Raji (cell line): ENCODE data around the gene CBX1.

Experiments
- POLR2A ChIP-seq: IDR thresholded peaks from 2 replicates; pipeline ENCODE4 v1.6.1; 2011; ENCODE audit warnings: low read depth, low read length, control low read depth; ENCODE audit not compliant: insufficient read depth

The CBX1 gene

DNA sequence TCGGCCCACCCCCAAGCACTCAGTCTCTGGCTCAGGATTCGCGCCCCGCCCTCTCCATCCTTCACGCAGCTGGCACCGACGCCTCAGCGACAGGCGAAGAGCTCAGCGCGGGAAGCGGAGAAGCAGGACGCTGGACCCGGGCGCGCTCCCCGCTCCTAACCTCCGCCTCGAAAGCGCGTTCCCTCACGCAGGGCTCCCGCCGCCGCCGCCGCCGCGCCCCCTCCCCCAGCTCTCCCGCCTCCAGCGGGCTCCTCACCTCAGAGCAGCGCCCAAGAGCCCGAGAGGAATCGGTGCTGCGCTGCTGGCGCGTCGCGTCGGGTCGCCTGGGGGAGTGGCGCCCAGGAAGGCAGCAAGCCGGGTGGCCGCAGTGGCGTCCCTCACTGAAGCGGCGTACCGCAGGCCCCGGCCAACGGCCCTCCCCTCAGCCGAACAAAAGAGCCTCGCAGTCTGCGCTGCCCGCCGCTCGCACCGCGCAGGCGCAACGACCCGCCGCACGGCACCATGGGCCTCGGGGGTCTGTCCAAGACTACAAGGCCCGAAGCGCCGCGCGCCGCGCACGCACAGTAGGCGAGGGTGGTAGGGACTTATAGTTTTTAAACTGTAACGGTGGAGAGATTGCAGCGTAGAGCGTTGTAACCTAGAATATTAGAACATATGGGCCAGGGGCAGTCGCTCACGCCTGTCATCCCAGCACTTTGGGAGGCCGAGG lies at the start of gene CBX1:
CBX1 (minus strand) TSS at position 467 of the 709 bp plus-strand sequence. CDS start 24,474 bp downstream, outside the sequence.
- TF ChIP-seq POLR2A, result peak; percentile 77

- no peak for TF ChIP-seq POLR2A
Observed at GRCh38 chr17:48150597-48151001, 49.3 kb upstream of the CBX1 start.

DNA sequence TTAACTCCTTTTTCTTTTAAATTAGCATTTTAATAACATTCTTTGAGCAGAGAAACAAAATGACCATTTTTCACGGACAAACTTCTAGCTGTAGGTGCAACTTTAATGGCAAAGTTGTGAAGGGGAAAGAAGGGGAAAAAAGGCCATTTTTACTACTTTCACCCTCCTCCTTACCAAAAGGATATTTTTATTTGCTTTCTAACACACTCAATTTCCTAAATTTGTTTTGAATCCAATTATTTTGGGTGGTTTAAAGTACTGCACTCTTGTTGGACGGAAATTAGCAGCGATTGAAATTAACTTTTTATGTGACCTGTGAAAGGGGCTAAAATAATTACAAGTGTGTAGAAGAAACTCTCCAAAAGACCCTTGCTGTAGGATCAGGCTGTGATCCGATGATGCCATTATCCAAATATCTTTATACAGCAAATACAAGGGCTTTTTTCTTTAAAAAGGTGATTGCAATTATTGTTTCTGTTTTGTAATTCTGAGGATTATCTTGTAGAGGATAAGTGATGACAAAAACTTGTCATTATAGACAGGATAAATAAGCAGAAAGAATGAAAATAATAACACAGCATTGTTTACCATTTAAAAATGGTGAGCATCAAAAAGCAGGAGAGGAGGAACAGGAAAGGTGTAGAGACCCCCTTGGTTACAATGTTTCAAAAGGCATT lies 48.6 kb upstream of the CBX1 start:
- no peak for TF ChIP-seq POLR2A

- no peak for TF ChIP-seq POLR2A
Observed at GRCh38 chr17:48148854-48149786, 47.8 kb upstream of the CBX1 start.

DNA sequence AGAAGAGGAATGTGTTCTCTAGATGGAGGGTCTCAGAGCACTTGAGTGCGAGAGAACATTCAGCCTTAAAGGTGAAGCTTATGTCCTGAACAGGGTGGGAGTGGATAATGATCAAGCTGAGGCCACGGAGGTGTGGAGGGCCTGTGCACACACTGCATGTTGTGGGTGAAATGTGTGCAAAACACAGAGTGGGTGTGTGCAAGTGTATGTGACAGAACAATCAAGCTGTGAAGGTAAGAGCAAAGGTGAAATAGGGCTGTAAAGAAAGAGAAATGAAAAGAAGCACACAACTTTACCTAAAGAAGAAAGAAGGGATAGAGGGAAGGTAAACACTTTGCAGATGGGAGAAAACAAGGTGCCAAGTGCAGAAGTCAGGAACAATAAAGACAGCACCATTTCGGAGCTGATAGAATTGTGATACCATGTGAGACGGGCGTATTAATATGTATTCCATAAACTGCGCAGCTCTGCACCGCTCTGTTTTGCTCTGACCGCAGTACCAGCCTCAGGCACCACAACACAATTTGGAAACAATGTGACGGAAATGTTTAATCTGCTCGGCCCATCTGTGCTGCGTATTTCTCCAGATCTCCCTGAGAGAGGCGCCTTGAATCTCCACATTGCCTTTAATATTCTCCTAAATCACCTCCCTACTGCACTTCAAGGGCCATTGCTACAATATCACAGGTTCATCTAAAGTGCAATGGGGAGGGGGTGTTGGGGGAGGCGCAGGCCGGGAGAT lies 46.9 kb upstream of the CBX1 start:
- TF ChIP-seq POLR2A, result no peak

DNA sequence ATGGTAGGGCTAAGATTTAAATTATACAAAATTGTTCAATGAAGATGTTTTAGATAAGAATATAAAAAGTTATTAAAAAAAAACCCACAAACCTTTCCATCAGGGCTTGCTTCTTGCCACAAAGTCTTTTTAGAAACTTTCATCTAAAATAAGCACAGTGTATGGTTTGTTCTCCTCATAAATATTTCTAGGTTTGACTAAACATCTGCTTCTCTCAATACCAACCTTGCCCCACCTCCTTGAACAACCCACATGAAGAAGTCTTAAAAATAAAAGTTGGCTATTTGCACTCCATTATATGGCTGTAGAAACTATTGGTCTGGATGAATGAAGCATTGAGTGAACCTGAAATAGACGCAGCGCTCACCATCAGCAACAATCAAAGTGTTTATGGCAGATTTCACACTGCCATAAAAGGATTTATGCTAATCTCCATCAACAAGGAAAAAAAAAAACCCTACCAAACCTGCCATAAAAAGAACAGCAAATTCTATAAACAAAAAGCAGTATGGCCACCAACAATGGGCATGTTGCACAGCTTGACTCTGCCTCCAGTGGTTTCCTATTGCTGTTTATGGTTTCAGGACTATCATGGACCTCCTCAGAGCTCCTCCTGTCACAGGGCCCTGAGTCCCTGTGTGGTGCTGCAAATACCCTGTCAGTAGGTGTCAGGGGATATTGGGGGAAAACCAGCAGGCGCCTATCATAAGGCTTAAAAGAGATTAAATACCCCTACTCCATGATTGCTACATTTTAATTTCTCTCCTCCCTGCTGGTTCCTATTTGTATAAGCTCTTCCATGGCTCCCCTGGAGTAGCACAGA lies 43.9 kb upstream of the CBX1 start:
- no peak for TF ChIP-seq POLR2A

DNA sequence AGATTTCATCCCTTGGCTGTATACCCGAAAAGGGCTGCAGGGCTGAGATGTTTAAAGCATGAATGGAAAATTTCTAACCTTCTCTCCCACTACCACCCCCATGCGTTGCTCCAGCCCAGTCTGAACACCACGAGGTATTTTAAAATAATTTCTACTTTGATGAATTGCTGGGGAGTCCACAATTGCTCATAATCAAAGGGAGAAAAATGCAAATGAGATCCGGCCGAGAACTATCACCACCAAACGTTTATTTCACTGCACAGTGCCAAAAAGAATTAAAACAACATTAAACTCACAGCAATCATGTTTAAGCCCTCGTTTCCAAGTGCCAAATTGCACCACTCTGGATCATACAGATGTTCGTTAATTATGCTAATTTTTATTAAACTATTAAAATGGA lies 43.0 kb upstream of the CBX1 start:
- no peak for TF ChIP-seq POLR2A

- no peak for TF ChIP-seq POLR2A
Observed at GRCh38 chr17:48143629-48144028, 42.4 kb upstream of the CBX1 start.

- no peak for TF ChIP-seq POLR2A
Observed at GRCh38 chr17:48139944-48140343, 38.7 kb upstream of the CBX1 start.

DNA sequence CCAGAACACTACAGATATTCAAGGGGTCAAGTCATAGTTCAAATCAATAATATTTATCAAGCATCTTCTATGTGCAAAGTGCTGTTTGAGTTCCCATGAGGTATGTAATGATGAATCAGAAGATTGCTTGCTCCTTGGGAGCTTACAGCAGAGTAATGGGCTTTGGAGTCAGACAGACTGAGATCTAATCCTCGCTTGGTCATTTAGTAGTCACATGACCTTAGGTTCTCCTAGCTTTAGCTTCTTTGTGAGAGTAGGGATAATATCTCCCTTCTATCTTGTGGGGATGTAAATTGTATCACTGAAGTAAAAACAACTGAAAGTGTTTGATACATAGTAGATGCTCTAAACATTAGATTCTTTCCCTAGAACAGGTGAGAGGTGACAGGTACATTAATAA lies 36.4 kb upstream of the CBX1 start:
- TF ChIP-seq POLR2A, result no peak

GRCh38 chr17:48134912-48135480 lies 33.7 kb upstream of the CBX1 start:
- no peak for TF ChIP-seq POLR2A

DNA sequence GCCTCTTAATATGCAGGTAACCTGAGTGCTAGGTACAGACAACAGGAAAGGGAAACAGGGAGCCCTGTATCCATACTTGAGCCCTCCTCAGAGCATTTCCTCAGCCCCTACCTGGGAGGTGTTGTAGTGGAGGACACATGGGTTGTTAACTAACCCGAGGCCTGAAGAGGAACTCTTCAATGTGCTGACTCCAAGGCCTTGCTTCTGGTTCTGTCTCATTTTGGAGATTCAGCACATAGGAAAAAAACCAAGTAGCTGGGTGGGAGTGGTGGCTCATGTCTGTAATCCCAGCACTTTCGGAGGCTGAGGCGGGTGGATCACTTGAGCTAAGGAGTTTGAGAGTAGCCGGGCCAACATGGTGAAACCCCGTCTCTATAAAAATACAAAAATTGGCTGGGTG lies 31.1 kb upstream of the CBX1 start:
- TF ChIP-seq POLR2A, result no peak

DNA sequence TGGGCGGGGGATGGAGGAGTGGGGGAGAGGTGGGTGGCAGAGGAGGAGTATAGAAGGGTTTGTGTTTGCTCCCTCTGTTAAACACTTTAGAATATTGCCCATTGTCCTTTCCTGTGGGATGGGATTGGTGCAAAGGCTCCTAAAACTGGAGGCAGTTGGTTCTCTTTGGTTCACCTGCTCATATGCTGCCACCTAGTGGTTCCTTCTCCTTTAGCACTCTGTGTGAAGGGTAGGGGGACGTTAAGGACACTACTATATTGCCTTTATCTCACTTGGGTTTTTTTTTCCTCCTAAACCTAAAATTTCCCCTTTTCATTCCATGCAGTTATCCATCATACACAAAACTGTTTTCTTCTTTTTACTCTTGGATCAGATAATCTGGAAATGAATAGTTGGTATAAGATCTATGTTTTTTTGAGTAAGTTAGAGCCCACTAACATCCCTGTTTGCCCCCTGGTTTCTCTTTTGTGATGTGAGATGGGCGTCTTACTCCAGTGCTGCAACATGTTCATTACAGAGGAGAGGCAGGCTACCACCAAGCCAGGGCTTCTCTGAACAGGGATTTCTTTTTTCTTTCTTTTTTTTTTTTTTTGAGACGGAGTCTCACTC lies 30.0 kb upstream of the CBX1 start:
- TF ChIP-seq POLR2A, result no peak

DNA sequence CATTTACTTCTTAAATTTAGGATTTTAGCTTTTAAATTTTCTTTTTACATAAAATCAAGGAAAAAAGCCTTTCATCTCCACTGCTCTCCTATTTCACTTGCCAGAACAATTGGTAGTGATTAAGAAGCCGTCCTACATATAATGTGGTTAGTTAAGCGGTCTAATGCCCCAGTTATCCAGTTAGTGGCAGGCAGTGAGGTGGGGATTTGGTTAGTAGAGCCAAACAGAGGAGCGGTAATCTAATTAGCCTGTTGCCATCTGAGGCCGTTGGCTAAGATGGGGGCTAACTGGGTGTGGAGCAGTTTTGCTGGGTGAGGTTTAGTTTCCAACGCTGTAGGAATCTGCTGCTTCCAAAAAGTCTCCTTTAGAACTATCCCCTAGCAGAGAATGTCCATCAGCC lies 28.7 kb upstream of the CBX1 start:
- no peak for TF ChIP-seq POLR2A

GRCh38 chr17:48128400-48128799 lies 27.1 kb upstream of the CBX1 start:
- no peak for TF ChIP-seq POLR2A
